Activated T-cell treated with anti-CD3 and anti-CD28 coated beads, Interleukin-2, amount 50 U/mL, for 4 hours (primary cell): ENCODE results near the gene RXRA. TPM values are rescaled to one million over a fixed set of nuclear protein-coding genes. Genes with fewer than 3 reads are reported as not detected.
A peak's percentile ranks its signal among the peaks of the same experiment; 100 is the strongest.

Experiments used
- ATAC-seq, 2 donors: fragments of 200-7000 bp; cut with Tn5 transposase; one replicate each; pipeline ENCODE4 v1.10.0; 2021
- DNase-seq: peaks from one replicate; pipeline ENCODE4 v3.0.0-alpha.2; 2020
- H3K27me3 Mint-ChIP-seq: one replicate; pipeline ENCODE4 v1.8.0; 2021; ENCODE audit warnings: low read depth, mixed read lengths
- H3K36me3 Mint-ChIP-seq: one replicate; pipeline ENCODE4 v1.8.0; 2022; ENCODE audit warnings: mixed read lengths; ENCODE audit not compliant: insufficient read depth
- H3K4me1 Mint-ChIP-seq: one replicate; pipeline ENCODE4 v1.8.0; 2021; ENCODE audit warnings: low read depth, mixed read lengths
- H3K4me3 Mint-ChIP-seq: one replicate; pipeline ENCODE4 v1.8.0; 2021; ENCODE audit warnings: mild to moderate bottlenecking, moderate library complexity, mixed read lengths
- H3K9me3 Mint-ChIP-seq: one replicate; pipeline ENCODE4 v1.8.0; 2021; ENCODE audit warnings: mixed read lengths
- total RNA-seq, 3 donors: library from RNA; stranded (reverse); gene quantifications; one replicate each; pipeline ENCODE4 v1.2.1, GENCODE V29; 2021

Gene RXRA
- total RNA-seq, 3 donors from 2014 or later, result 4.7 to 7.6 (median 4.7) TPM

GRCh38 chr9:134461426-134461982 lies 135.2 kb downstream of the RXRA start:
- Mint-ChIP-seq H3K36me3 (no peaks in the 10 kb centered on the region), H3K4me3 (no peak overlapping the region), H3K9me3 (no peaks in the 10 kb centered on the region), H3K27me3 (peaks cover 2% of the 10 kb centered on the region), H3K4me1 (peaks cover 6% of the 10 kb centered on the region)
- no peak for DNase-seq
- no peak for ATAC-seq

- no peaks in the 10 kb centered on the region for H3K36me3 Mint-ChIP-seq
Measured at GRCh38 chr9:134462318-134462717, 136.1 kb downstream of the RXRA start.

GRCh38 chr9:134463280-134463679 lies 137.0 kb downstream of the RXRA start:
- no peaks in the 10 kb centered on the region for H3K4me1 Mint-ChIP-seq
- ATAC-seq (no peak), DNase-seq (no peak)
- no peaks in the 10 kb centered on the region for H3K9me3 Mint-ChIP-seq
- H3K27me3 Mint-ChIP-seq, result peaks cover 2% of the 10 kb centered on the region
- H3K36me3 Mint-ChIP-seq, result no peaks in the 10 kb centered on the region
- no peak overlapping the region for H3K4me3 Mint-ChIP-seq

More at GRCh38 chr9:134462318-134462717, 136.1 kb downstream of the RXRA start:
- no peak overlapping the region for H3K4me3 Mint-ChIP-seq
- peaks cover 2% of the 10 kb centered on the region for H3K4me1 Mint-ChIP-seq
- H3K9me3 Mint-ChIP-seq, result no peaks in the 10 kb centered on the region
- ATAC-seq, result no peak
- H3K27me3 Mint-ChIP-seq, result peaks cover 2% of the 10 kb centered on the region
- DNase-seq, result no peak

GRCh38 chr9:134466869-134467616 lies 140.8 kb downstream of the RXRA start:
- Mint-ChIP-seq H3K9me3 (no peaks in the 10 kb centered on the region), H3K4me1 (no peaks in the 10 kb centered on the region), H3K36me3 (no peaks in the 10 kb centered on the region), H3K27me3 (peaks cover 2% of the 10 kb centered on the region), H3K4me3 (no peak overlapping the region)
- no peak for DNase-seq
- no peak for ATAC-seq

GRCh38 chr9:134468358-134468757 lies 142.1 kb downstream of the RXRA start:
- no peaks in the 10 kb centered on the region for H3K9me3 Mint-ChIP-seq
- H3K27me3 Mint-ChIP-seq, result no peaks in the 10 kb centered on the region
- H3K36me3 Mint-ChIP-seq, result no peaks in the 10 kb centered on the region
- DNase-seq (no peak), ATAC-seq (no peak)
- H3K4me1 Mint-ChIP-seq, result no peaks in the 10 kb centered on the region
- H3K4me3 Mint-ChIP-seq, result no peak overlapping the region

GRCh38 chr9:134469041-134469875 lies 143.0 kb downstream of the RXRA start:
- no peaks in the 10 kb centered on the region for H3K36me3 Mint-ChIP-seq
- DNase-seq (no peak), ATAC-seq (no peak)
- no peaks in the 10 kb centered on the region for H3K27me3 Mint-ChIP-seq
- H3K4me1 Mint-ChIP-seq, result no peaks in the 10 kb centered on the region
- no peak overlapping the region for H3K4me3 Mint-ChIP-seq
- no peaks in the 10 kb centered on the region for H3K9me3 Mint-ChIP-seq

- DNase-seq, result no peak
- no peaks in the 10 kb centered on the region for H3K36me3 Mint-ChIP-seq
- no peak for ATAC-seq
- H3K4me3 Mint-ChIP-seq, result no peak overlapping the region
- no peaks in the 10 kb centered on the region for H3K27me3 Mint-ChIP-seq
- H3K9me3 Mint-ChIP-seq, result no peaks in the 10 kb centered on the region
- H3K4me1 Mint-ChIP-seq, result peaks cover 2% of the 10 kb centered on the region
Measured at GRCh38 chr9:134472256-134472655, 146.0 kb downstream of the RXRA start.

GRCh38 chr9:134473141-134474054 lies 147.1 kb downstream of the RXRA start:
- peaks cover 2% of the 10 kb centered on the region for H3K4me1 Mint-ChIP-seq
- no peak overlapping the region for H3K4me3 Mint-ChIP-seq
- no peaks in the 10 kb centered on the region for H3K9me3 Mint-ChIP-seq
- H3K27me3 Mint-ChIP-seq, result no peaks in the 10 kb centered on the region
- ATAC-seq (no peak), DNase-seq (no peak)
- no peaks in the 10 kb centered on the region for H3K36me3 Mint-ChIP-seq

GRCh38 chr9:134474055-134474370 lies 147.8 kb downstream of the RXRA start:
- no peak for ATAC-seq
- H3K4me3 Mint-ChIP-seq, result no peak overlapping the region
- no peaks in the 10 kb centered on the region for H3K27me3 Mint-ChIP-seq
- peaks cover 2% of the 10 kb centered on the region for H3K4me1 Mint-ChIP-seq
- H3K36me3 Mint-ChIP-seq, result no peaks in the 10 kb centered on the region
- no peaks in the 10 kb centered on the region for H3K9me3 Mint-ChIP-seq
- DNase-seq, result no peak

GRCh38 chr9:134475011-134475790 lies 148.9 kb downstream of the RXRA start:
- Mint-ChIP-seq H3K27me3 (no peaks in the 10 kb centered on the region), H3K4me1 (peaks cover 2% of the 10 kb centered on the region), H3K36me3 (no peaks in the 10 kb centered on the region), H3K9me3 (no peaks in the 10 kb centered on the region), H3K4me3 (no peak overlapping the region)
- ATAC-seq, result peak; percentile 51 to 66
- no peak for DNase-seq

- no peaks in the 10 kb centered on the region for H3K27me3 Mint-ChIP-seq
- ATAC-seq, result no peak
- no peak overlapping the region for H3K4me3 Mint-ChIP-seq
- no peaks in the 10 kb centered on the region for H3K36me3 Mint-ChIP-seq
- no peak for DNase-seq
- H3K9me3 Mint-ChIP-seq, result no peaks in the 10 kb centered on the region
- peaks cover 2% of the 10 kb centered on the region for H3K4me1 Mint-ChIP-seq
Measured at GRCh38 chr9:134476272-134476941, 150.2 kb downstream of the RXRA start.

- Mint-ChIP-seq H3K4me3 (no peak overlapping the region), H3K27me3 (no peaks in the 10 kb centered on the region), H3K9me3 (no peaks in the 10 kb centered on the region), H3K4me1 (peaks cover 2% of the 10 kb centered on the region), H3K36me3 (no peaks in the 10 kb centered on the region)
- DNase-seq (no peak), ATAC-seq (no peak)
Measured at GRCh38 chr9:134476942-134477335, 150.7 kb downstream of the RXRA start.

GRCh38 chr9:134477342-134477925 lies 151.2 kb downstream of the RXRA start:
- no peak overlapping the region for H3K4me3 Mint-ChIP-seq
- no peak for ATAC-seq
- no peaks in the 10 kb centered on the region for H3K36me3 Mint-ChIP-seq
- H3K9me3 Mint-ChIP-seq, result no peaks in the 10 kb centered on the region
- H3K27me3 Mint-ChIP-seq, result no peaks in the 10 kb centered on the region
- no peak for DNase-seq
- H3K4me1 Mint-ChIP-seq, result peaks cover 2% of the 10 kb centered on the region
